Liver (tissue), 9 donors: ENCODE data around the gene ULK4. TPM values are rescaled to one million over a fixed set of nuclear protein-coding genes. Genes with fewer than 3 reads are reported as not detected.

Source experiments
- DNase-seq: peaks from one replicate; pipeline ENCODE4 v3.0.0-alpha.2; 2017; ENCODE audit warnings: low spot score
- H3K27ac ChIP-seq, 2 donors: one replicate each; pipeline ENCODE4 v1.7.0; 2013; ENCODE audit warnings: inconsistent platforms in 2 of 2, low read length in 2 of 2, control low read depth in 1 of 2, low read depth in 1 of 2, mild to moderate bottlenecking in 1 of 2
- H3K27me3 ChIP-seq, 4 donors: one replicate each; pipeline versions ENCODE4 v1.6.1 to v1.7.0; 2013; ENCODE audit warnings: low read length in 3 of 4, inconsistent platforms in 1 of 4, mild to moderate bottlenecking in 1 of 4, moderate library complexity in 1 of 4; ENCODE audit not compliant: control insufficient read depth in 4 of 4, insufficient read depth in 4 of 4
- H3K36me3 ChIP-seq, 4 donors: one replicate each; pipeline versions ENCODE4 v1.6.1 to v1.7.0; 2013; ENCODE audit warnings: low read length in 3 of 4, mild to moderate bottlenecking in 3 of 4, low read depth in 1 of 4, moderate library complexity in 1 of 4; ENCODE audit not compliant: control insufficient read depth in 4 of 4, insufficient read depth in 3 of 4
- H3K4me1 ChIP-seq, 4 donors: one replicate each; pipeline versions ENCODE4 v1.6.1 to v1.7.0; 2013; ENCODE audit warnings: low read length in 3 of 4, mild to moderate bottlenecking in 3 of 4, moderate library complexity in 1 of 4; ENCODE audit not compliant: control insufficient read depth in 4 of 4, insufficient read depth in 4 of 4
- H3K4me3 ChIP-seq, 3 donors: one replicate each; pipeline versions ENCODE4 v1.6.1 to v1.7.0; 2013; ENCODE audit warnings: low read length in 3 of 3, control low read depth in 1 of 3, low read depth in 1 of 3, mild to moderate bottlenecking in 1 of 3
- H3K9ac ChIP-seq, 2 donors: one replicate each; pipeline ENCODE4 v1.7.0; 2013; ENCODE audit warnings: low read length in 2 of 2, mild to moderate bottlenecking in 2 of 2, moderate library complexity in 2 of 2, control low read depth in 1 of 2, low read depth in 1 of 2
- H3K9me3 ChIP-seq, 4 donors: one replicate each; pipeline versions ENCODE4 v1.6.1 to v1.7.0; 2013; ENCODE audit warnings: low read length in 3 of 4; ENCODE audit not compliant: control insufficient read depth in 4 of 4
- ATF3 ChIP-seq: IDR thresholded peaks from 2 replicates; pipeline ENCODE4 v1.6.1; 2016; ENCODE audit warnings: antibody characterized with exemption
- CTCF ChIP-seq: fragments of 150-350 bp; IDR thresholded peaks from 2 replicates; pipeline ENCODE4 v1.5.1; 2017; ENCODE audit warnings: improper control_type of control experiment, low read depth, low read length; ENCODE audit not compliant: missing input control
- EGR1 ChIP-seq, 2 donors: IDR thresholded peaks; 2 replicates each; pipeline ENCODE4 v1.6.1; 2016 to 2018; ENCODE audit warnings: antibody characterized with exemption in 2 of 2, low read depth in 2 of 2
- FOXA2 ChIP-seq: IDR thresholded peaks from 2 replicates; pipeline ENCODE4 v1.6.1; 2016; ENCODE audit warnings: antibody characterized with exemption
- GABPA ChIP-seq, 2 donors: IDR thresholded peaks in 1 of 2; conservative IDR thresholded peaks in 1 of 2; 2 replicates each; pipeline ENCODE4 v1.6.1; 2016; ENCODE audit warnings: antibody characterized with exemption in 2 of 2, mild to moderate bottlenecking in 1 of 2, moderate library complexity in 1 of 2
- HNF4G ChIP-seq: IDR thresholded peaks from 2 replicates; pipeline ENCODE4 v1.6.1; 2016; ENCODE audit warnings: antibody characterized with exemption
- JUND ChIP-seq, 2 donors: IDR thresholded peaks; 2 replicates each; pipeline ENCODE4 v1.6.1; 2016; ENCODE audit warnings: antibody characterized with exemption in 2 of 2
- MAX ChIP-seq: IDR thresholded peaks from 2 replicates; pipeline ENCODE4 v1.6.1; 2016; ENCODE audit warnings: antibody characterized with exemption
- NR2F2 ChIP-seq: IDR thresholded peaks from 2 replicates; pipeline ENCODE4 v1.6.1; 2016; ENCODE audit warnings: antibody characterized with exemption
- RAD21 ChIP-seq, 2 donors: IDR thresholded peaks; 2 replicates each; pipeline ENCODE4 v1.6.1; 2016; ENCODE audit warnings: antibody characterized with exemption in 2 of 2, mild to moderate bottlenecking in 2 of 2
- REST ChIP-seq: IDR thresholded peaks from 2 replicates; pipeline ENCODE4 v1.6.1; 2016; ENCODE audit warnings: antibody characterized with exemption, mild to moderate bottlenecking
- RXRA ChIP-seq, 2 donors: IDR thresholded peaks; 2 replicates each; pipeline ENCODE4 v1.6.1; 2017 to 2018; ENCODE audit warnings: antibody characterized with exemption in 2 of 2, mild to moderate bottlenecking in 1 of 2
- SP1 ChIP-seq: IDR thresholded peaks from 2 replicates; pipeline ENCODE4 v1.6.1; 2018; ENCODE audit warnings: antibody characterized with exemption, mild to moderate bottlenecking
- TAF1 ChIP-seq: conservative IDR thresholded peaks from 2 replicates; pipeline ENCODE4 v1.6.1; 2016; ENCODE audit warnings: antibody characterized with exemption, mild to moderate bottlenecking
- YY1 ChIP-seq: IDR thresholded peaks from 2 replicates; pipeline ENCODE4 v1.6.1; 2016; ENCODE audit warnings: antibody characterized with exemption, mild to moderate bottlenecking
- ZBTB33 ChIP-seq: IDR thresholded peaks from 2 replicates; pipeline ENCODE4 v1.6.1; 2016; ENCODE audit warnings: antibody characterized with exemption
- WGBS: extraction: QIAGEN DNeasy Blood & Tissue Kit; methylation state at CpG from one replicate; pipeline ENCODE4 v1.1.7; 2013; 5-methylcytosine and 5-hydroxymethylcytosine counted together
- polyA plus RNA-seq, 2 donors: library from polyadenylated mRNA; stranded (reverse) in 1 of 2; unstranded in 1 of 2; fragments of 200-250 nt in 1 of 2; fragments of >200 nt in 1 of 2; fragmentation: Nextera tagmentation in 1 of 2; extraction: Ambion mirVana in 1 of 2; gene quantifications; one replicate each; pipeline versions ENCODE4 v1.2.1 to v1.2.3, GENCODE V29; 2013 to 2015
- total RNA-seq, 2 donors: library from RNA; depleted of rRNA; stranded (reverse); fragments of >200 nt; gene quantifications; one replicate each; pipeline ENCODE4 v1.2.3, GENCODE V29; 2014
- donor health status: healthy.
- donor health status: healthy.
- donor health status: healthy.
- donor health status: healthy.
- donor health status: healthy.

Gene ULK4
- total and polyA plus RNA-seq, 4 donors: 1.1 to 11.5 (median 3.2) TPM

- DNase-seq: no peak
- no peak overlapping the region for H3K27ac ChIP-seq
- WGBS: 96% methylated on average over 3 of the region's 3 CpGs
- no peak overlapping the region for H3K9ac ChIP-seq
- H3K4me1 ChIP-seq: peaks cover 0 to 3% (median 1%) of the 10 kb centered on the region in 4 donors
- no peaks in the 10 kb centered on the region for H3K36me3 ChIP-seq
- TF ChIP-seq TAF1: no peak
- TF ChIP-seq NR2F2: no peak
- no peak for TF ChIP-seq CTCF
- TF ChIP-seq RAD21 (IDR thresholded peaks at IDR 0.05): no peak
- H3K4me3 ChIP-seq: no peak overlapping the region
- H3K27me3 ChIP-seq: no peaks in the 10 kb centered on the region
- no peaks in the 10 kb centered on the region for H3K9me3 ChIP-seq
Measured at GRCh38 chr3:41301548-41301947, 660.4 kb downstream of the ULK4 start.

- TF ChIP-seq NR2F2: no peak
- no peak for TF ChIP-seq SP1
- no peak for TF ChIP-seq REST
- TF ChIP-seq FOXA2: no peak
- TF ChIP-seq HNF4G: no peak
- no peak for TF ChIP-seq EGR1 (IDR thresholded peaks at IDR 0.05; ENCODE audit: low read depth in 2 of 2)
- TF ChIP-seq RXRA (IDR thresholded peaks at IDR 0.05): no peak
- no peak for TF ChIP-seq ZBTB33
- TF ChIP-seq ATF3: no peak
- no peak for TF ChIP-seq YY1
- TF ChIP-seq CTCF: no peak
- no peak for TF ChIP-seq GABPA (IDR thresholded peaks at IDR 0.05 in 1 of 2, conservative IDR thresholded peaks at IDR 0.05 in 1 of 2)
- TF ChIP-seq TAF1: no peak
- no peak for TF ChIP-seq MAX
- no peak for TF ChIP-seq JUND (IDR thresholded peaks at IDR 0.05)
- no peaks in the 10 kb centered on the region for H3K9me3 ChIP-seq
- no peak overlapping the region for H3K9ac ChIP-seq
- H3K36me3 ChIP-seq: no peaks in the 10 kb centered on the region
- no peaks in the 10 kb centered on the region for H3K27me3 ChIP-seq
- 94% methylated on average over 3 of the region's 3 CpGs for WGBS
- peaks cover 0 to 3% (median 1%) of the 10 kb centered on the region in 4 donors for H3K4me1 ChIP-seq
- no peak for DNase-seq
- H3K27ac ChIP-seq: no peak overlapping the region
- no peak overlapping the region for H3K4me3 ChIP-seq
Measured at GRCh38 chr3:41299036-41299435, 662.9 kb downstream of the ULK4 start.
